ENCODE measurements around the gene SIPA1L3.

SIPA1L3 gene

DNA sequence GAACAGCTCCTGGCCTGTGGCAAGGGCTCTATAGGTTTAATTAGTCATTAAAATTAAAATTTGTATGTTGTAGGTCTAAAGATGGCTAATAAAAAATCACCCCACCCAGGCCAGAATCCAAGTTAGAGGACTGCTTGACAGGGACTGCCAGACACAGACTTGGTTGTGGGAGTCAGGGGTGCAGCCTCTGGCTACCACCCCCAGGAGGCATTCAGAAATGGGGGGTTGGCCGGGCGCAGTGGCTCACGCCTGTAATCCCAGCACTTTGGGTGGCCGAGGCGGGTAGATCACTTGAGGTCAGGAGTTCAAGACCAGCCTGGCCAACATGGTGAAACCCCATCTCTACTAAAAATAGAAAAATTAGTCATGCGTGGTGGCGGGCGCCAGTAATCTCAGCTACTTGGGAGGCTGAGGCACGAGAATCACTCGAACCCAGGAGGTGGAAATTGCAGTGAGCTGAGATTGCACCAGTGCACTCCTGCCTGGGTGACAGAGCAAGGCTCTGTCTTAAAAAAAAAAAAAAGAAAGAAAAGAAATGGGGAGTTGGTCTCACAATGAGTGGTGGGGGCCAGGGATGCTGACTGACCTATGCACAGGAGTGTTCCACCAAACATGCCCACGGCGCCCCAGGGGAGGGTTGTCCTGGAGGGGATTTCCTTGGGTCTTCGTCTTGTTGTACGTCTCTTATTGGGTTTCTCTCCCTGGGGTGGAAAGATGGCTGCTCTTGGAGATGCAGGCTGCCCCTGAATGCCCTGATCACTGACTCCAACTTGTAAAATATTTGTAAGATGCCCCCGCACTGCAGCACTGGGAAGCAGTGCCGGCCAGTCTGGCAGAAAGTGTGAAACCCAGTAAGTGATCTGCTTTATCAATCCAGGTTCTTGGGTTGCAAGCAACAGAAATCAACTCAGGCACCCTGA, 68.8 kb downstream of the SIPA1L3 start:
- DNase-seq (ENCODE audit: low read depth), result no peak

DNA sequence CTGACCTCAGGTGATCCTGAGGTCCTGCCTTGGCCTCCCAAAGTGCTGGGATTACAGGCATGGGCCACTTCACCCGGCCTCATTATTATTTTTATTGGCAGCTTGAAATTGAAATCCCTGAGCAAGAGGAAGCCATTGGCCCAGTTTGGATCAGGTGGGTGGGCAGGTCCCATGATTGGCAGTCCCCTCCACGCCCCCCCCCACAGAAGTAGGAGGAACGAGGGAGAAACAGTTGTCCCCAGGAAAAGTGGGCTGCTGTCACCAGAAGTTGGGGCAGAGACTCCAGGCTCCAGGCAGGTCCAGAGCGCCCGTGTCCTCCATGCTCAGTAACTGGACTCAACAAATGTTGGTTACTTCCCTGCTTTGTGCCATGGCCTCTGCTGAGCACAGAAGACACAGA, 70.4 kb downstream of the SIPA1L3 start:
- DNase-seq (ENCODE audit: low read depth), result no peak

DNA sequence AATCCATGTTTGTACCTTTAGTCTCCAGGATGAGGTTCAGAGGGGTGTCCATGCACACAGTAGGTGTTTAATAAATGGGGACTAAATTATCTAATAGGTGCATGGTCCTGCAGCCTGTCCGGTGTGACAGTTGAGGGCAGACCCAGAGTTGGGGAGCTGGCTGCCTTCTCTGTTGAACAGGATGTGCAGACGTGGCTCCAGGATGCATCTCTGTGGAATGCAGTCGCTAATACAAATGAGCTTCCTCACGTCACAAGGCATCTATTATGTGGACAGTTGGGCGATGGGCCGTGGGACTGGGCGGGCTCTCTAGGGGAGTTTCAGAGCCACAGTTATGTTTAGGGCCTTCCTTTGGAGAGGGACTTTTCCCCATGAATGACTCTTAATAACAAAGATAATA, 71.0 kb downstream of the SIPA1L3 start:
- DNase-seq (ENCODE audit: low read depth), result no peak

DNA sequence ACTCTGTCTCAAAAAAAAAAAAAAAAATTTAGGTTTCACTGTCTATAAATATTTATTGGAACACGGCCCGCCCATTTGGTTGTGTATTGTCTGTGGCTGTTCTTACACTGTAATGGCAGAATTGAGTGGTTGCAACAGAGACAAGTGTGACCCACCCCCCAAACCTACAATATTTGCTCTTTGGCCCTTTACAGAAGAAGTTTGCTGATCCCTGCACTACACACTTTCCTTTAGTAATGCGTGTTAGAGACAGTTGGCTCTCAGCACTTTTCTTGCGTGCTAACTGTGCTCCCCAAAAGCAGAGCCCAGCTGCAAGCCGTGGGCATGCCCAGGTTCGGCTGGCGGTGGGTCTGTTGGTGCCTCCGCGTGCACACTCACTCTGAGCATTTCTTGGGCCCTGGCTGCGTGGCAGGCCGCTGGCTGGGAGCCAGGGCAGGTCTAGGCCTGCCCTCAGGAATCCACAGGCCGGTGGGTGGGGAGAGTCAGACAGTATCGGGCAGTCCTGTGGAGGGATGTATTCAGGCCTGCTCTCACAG, 72.6 kb downstream of the SIPA1L3 start:
- no peak for DNase-seq (ENCODE audit: low read depth)

DNA sequence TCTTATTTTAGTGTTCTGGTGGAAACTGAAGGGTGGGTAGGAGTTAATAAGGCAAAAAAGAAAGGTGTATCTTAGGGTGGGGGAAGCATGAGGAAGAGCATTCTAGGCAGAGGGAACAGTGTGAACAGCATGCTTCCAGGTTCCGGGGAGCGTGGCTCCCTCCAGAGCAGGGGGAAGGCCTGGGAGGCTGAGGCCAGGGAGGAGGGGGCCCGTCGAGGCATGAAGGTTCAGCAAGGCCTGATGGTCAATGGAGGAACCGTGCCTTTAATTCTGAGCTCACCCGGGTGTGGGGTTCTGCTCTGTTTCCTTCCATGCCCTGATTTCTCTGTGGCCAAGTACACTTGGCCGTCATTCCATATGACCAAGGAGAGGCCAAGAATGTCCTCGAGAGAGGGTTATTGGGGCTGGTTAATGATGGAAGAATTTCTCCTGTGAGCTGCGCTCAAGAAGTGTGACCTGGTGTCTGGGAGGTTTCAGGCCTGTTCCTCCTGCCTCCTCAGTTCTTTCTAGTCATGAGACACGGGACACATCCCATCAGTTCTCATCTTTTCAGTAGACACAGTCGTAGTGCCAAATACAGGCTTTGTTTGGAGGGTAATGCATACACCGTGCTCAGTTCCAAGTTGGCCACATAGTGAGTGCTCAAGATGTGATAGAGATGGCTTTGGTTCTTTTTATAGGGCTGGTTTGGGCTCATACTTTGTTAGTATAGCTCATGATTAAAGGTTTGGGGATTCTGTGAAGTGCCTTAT, 73.6 kb downstream of the SIPA1L3 start:
- DNase-seq (ENCODE audit: low read depth), result no peak

DNA sequence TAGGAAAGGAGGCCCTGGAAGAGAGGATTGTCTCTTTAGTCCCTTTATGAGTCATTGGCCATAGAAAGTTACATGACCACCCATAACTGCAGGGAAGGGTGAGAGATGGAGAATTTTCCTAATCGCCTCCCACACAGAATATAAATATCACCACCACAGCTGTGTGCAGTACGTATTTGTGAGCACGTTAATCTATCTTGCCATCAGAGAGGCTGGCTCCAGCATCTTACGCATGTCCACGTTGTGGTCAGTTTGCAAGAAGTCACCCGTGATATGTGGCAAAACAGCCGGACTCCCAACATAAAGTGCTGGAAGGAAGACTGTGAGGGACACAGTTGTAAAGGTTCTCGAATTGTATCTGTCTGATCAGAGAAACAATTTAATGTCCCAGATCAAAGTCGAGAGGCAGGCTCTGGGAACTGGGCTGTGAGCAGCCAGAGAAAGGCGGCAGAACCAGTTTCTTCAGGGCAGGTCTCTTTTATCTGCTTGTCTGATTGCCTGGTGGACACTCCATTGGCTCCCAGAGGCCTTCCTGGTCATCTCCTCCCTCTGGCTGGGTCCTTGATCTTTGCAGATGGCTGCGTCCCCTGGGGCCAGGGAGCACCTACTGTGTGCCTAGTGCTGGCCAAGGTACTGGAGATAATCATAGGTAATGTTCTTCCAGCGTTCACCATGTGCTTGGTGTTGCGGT, 74.9 kb downstream of the SIPA1L3 start:
- no peak for DNase-seq (ENCODE audit: low read depth)

DNA sequence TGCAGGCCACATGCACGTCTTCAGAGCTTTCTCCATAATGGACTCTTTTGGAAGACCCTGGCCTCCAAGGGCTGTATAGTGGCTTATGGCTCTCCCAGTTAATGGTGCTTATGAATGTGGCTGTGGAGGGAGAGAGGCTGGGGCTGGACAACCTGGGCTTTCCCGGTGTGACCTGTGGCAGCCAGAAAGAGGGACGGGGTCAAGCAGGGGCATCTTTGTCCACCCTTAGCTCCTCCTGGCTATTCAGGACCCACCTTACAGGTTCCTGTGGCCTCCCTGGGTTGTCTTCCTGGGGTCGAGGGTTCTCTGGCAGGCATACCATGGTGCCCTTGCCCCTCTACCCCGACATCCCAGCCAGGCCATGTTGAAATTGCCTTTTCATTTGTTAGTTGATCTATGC, 75.6 kb downstream of the SIPA1L3 start:
- no peak for DNase-seq (ENCODE audit: low read depth)

DNA sequence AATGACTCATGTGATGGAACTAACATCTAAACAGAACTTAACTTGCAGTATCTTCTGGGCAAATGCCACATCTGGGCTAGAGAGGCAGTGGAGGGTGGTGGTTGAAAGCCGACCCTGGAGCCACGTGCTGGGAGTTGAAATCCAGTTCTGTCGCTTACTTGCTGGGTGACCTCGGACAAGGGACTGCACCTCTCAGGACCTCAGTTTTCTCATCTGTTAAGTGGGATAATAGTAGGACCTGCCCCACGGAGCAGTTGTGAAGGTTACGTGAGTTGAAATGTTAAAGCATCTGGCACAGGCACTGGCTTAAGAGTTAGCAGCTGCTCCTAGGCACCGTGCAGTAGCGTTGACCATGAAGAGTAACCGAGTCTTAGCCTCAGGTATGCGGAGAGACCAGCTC, 76.1 kb downstream of the SIPA1L3 start:
- DNase-seq (ENCODE audit: low read depth), result no peak

DNA sequence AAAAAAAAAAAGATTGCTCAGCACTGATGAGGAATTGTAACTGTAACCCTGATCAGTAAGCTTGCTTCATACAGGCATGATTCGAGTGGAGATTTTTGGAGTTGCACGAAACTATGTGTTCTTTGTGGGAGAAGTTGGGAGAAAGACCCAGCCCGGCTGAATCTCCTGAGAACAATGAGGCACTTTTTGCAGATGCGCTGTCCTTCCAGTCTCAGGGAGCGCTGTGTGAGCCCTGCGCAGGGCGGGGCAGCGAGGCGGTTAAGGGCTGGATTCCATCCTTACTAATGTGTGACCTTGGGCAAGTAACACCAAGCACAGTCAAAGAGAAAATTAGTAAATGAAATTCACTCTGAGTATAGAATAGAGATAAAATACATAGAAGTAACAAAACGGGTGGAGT, 76.9 kb downstream of the SIPA1L3 start:
- DNase-seq (ENCODE audit: low read depth), result no peak

DNA sequence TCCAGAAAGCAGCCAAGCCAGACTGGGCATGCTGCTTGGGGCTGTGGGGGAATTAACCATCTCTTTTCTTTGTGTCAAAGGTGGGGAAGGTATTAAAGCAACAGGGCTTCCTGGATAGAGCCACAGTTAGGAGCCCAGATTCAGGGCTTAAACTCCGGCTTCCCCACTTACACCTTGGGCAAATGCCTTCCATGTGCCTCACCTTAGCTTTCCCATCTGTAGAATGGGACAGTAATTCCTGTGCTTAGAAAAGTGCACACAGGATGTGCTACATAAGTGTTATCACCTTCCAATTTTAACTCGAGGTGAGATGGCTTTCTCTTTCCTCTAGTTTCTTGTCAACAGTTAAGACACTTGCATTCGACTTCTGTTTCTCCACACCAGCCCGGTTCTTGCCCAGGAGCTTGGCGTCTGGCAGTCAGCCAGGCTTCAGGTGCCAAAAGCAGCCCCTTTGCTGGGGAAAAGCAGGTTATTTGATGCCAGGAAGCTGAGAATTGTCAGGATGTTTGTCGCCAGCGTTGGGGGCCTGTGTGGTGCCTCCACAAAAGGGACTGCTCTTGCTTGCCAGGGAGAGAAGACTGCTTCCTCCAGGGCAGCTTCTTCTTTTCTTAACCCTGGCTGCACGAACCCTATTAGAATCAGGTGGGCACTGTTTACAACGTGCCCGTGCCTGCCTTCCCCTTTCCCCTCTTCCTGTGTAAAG, 79.2 kb downstream of the SIPA1L3 start:
- DNase-seq (ENCODE audit: low read depth), result no peak

DNA sequence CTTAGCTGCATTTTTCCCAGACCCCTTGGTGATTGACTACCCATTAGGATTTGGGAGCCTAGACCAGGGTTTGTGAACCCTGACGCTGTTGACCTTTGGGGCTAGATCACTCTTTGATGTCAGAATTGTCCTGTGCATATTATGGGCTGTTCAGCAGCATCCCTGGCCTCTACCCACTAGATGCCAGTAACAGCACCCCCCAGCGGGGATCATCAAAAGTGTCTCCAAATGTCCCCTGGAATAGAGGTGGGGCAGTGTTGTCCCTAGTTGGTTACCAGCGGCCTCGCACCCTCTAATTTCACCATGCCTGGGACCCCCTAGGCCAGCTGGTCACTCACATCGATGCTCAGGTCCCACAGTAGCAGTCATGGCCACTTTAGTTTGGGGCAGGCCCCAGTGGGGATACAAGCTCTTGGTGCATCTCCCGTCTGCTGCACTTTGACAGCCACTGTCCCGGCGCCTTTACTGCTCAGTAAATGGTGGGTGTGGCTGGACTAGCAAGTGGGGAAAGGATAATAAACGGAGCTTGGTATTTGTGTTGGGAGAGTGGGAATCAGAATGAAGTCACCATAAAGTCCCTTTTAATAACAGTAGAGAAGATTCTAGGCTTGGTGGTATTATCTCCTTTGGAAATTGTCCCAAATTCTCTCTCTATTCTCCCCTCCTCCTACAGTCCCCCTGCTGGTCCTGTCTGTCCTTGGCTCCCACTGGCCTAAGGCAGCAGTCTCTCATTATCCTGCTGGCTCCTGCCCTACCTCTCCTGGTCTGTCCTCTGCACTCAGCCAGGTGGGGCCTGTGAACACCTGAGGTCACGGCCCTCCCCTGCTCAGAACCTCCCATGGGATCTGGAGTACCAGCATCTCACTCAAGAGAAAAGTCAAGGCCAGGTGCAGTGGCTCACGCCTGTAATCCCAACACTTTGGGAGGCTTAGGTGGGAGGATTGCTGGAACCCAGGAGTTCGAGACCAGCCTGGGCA, 80.6 kb downstream of the SIPA1L3 start:
- no peak for DNase-seq (ENCODE audit: low read depth)

DNA sequence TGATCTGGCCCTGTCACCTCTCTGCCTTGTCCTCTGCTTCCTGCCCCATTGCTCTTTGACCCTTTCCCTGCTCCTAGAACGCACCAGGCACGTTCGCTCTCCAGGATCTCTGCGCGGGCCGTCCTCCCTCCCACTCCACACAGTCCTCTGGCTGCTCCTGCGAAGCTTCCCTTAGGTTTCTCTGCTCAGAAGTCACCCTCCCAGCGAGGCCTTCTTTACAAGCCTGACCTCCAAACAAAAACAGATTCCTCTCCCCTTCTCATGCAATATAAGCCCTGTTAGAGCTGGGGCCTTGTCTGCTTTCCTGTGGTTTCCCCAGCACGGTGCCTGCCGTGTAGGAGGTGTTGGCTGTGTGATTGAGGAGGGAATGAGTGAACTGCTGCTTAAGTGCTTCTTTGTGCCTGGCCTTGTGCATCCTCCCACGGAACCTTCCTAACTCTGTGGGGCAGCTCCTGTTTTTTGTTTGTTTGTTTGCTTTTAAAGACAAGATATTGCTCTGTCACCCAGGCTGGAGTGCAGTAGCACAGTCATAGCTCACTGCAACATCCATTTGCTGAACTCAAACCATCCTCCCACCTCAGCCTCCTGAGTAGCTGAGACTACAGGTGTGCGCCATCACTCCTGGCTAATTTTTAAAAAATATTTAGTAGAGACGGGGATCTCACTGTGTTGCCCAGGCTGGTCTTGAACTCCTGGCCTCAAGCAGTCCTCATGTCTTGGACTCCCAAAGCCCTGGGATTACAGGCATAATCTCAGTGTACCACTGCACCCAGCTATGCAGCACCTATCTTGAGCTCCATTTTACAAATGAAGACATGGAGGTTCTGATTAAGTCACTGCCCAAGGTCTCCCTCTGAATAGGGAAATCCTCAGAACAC, 82.0 kb downstream of the SIPA1L3 start:
- DNase-seq (ENCODE audit: low read depth), result no peak

DNA sequence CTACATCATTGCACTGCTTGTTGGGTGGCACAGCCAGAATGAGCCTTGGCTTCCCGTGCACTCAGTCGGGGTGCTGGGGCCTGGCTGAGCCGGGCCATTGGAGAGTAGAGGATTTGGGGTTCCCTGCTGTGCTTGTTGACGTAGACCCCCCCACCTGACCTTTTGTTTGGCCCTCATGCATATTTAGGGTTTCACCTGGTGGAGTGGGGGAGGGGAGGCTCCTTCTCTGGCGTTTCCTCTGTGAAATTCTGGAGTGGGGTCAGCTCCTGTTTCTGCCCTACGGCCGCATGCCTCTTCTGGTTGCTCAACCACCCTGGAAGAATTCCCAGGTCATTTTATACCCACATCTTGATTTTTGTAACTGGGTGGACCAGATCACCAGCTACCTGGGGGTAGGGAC, 82.8 kb downstream of the SIPA1L3 start:
- DNase-seq (ENCODE audit: low read depth), result no peak

DNA sequence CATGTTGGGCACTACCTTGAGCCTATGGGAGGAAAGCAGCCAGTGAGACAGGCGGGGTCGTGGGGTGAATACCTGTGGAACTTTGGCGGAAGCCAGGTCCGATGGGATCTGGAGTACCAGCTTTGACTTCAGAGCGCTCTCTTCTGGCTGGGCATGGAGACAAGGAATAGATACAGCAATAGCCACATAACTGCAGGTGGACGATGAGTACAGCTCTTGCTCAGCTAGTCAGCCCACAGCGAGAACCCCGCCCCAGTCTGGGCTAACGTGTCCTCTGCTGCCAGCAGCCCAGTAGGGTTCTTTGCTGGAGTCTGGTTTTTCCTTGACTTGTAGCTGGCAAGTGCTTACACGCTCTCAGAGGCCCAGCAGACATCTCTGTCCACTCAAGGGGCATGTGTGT, 83.4 kb downstream of the SIPA1L3 start:
- no peak for DNase-seq (ENCODE audit: low read depth)

DNA sequence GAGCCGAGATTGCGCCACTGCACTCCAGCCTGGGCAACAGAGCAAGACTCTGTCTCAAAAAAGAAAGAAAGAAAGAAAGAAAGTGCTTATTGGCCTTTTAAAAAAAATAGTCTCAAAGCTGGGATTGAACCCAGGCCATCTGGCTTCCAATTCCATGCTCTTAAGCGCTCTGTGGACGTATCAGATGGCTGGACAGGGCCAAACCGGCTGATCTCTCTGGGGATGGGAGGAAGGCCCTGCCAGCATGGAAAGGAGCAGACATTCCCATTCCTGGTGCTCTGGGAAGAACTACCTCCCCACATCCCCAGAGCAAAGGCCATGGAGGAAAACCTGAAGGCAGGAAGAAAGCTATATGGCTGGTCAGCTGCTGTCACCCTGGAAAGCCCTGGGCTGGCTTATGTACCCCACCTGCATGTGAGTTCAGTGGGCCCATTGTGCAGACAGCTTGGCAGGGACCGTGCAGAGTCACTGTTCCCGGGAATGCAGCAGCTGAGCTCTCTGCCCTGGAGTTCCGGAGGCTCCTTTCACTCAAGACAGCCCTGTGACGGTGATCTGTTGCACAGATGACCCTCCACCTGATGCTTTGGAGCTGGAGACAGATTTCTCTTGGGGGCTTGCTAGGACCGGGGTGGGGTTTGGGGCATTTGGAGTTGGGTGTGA, 84.3 kb downstream of the SIPA1L3 start:
- DNase-seq (ENCODE audit: low read depth), result no peak

DNA sequence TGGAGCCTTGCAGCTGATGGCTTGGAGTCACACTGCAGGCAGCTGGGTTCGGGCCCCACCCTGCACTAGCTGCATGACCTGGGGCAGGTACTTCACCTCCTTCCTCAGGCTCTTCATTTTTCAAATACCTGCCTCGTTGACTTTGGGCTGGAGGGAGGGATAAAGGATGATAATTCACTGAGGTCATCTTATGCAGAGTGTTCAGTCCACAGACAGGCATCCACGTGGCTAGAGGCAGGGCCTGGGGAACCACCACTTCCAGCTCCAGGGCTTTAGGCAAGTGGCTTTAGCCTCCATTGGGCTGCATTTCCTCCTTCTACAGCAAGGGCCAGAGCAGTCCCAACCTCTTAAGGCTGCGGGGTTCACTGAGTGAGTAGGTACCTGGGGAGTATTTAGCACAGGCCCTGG, 84.8 kb downstream of the SIPA1L3 start:
- DNase-seq (ENCODE audit: low read depth), result no peak

DNA sequence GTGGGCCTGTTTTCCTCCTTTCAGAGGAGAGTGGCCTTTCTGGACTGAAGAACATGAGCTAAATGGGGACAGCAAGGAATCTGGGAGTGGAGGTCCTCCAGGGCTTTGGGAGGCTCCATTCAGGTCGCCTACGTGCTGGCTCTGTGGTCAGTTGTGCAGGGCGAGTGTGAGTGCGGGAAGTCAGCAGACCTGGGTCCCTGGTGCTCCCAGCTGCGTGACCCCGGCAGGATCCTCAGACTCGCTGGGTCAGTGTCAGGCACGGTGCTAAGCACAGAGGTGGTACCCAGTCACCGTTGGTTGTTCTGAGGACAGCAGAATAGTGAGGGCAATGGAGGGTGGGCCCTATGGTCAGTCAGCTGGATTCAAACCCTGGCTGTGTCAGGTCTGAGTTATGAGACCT, 85.8 kb downstream of the SIPA1L3 start:
- DNase-seq (ENCODE audit: low read depth), result no peak

DNA sequence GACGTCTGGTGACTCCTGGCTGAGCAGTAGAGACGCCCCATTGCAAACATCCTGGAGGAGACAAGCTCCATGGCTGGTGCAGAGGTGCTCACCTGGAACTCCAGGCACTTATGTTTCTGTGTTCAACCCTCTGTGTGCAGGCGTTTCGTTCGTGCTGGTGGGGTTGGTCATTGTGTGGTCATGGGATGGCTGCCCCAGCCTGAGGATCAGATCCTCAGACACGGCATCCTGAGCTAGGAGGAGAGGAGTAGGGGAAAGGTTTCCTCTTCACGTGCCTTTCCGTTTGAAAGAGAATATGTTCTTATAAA, 87.8 kb downstream of the SIPA1L3 start:
- no peak for DNase-seq (ENCODE audit: low read depth)

DNA sequence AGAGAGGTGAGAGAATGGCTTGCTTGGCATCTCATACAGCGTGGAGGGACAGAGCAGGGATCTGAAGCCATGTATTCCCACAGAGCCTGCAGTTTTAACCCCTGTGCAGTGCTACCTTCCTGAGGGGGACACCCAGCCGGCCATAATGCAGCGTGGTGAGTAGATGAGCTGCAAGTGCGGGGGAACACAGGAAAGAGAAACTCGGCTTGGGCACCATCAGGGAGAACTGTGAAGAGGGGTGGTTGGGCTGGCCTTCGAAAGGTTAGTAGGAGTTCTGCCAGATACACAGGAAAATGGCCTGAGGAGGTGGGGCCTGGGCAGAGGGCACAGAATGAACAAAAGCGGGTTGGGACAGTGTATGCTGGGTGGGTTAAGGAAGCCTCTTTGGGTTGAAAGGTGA, 88.3 kb downstream of the SIPA1L3 start:
- DNase-seq (ENCODE audit: low read depth), result no peak
